Left ventricle myocardium inferior (tissue), 1 donor: Measurements from ENCODE around the gene NSMF. TPM values are rescaled to one million over a fixed set of nuclear protein-coding genes. Genes with fewer than 3 reads are reported as not detected.

ENCODE experiments used
- DNase-seq: peaks from one replicate; pipeline ENCODE4 v3.0.0-alpha.2; 2020
- H3K27ac ChIP-seq: fragments of 200-600 bp; replicated peaks from 2 replicates; pipeline ENCODE4 v1.8.0; 2021
- H3K27me3 ChIP-seq: fragments of 200-600 bp; 2 replicates; pipeline ENCODE4 v1.8.0; 2021; ENCODE audit warnings: low read depth
- H3K36me3 ChIP-seq: fragments of 200-600 bp; 2 replicates; pipeline ENCODE4 v1.8.0; 2021
- H3K4me1 ChIP-seq: fragments of 200-600 bp; 2 replicates; pipeline ENCODE4 v1.8.0; 2021
- H3K4me3 ChIP-seq: fragments of 200-600 bp; 2 replicates; pipeline ENCODE4 v1.8.0; 2021; ENCODE audit warnings: mild to moderate bottlenecking, moderate library complexity
- H3K9me3 ChIP-seq: fragments of 200-600 bp; replicated peaks from 2 replicates; pipeline ENCODE4 v1.8.0; 2021
- intact Hi-C: fragments of 100-400 bp; cut with micrococcal nuclease; formaldehyde crosslinking; loops from one replicate; pipeline ENCODE4 v1.11.0; 2022
- total RNA-seq: library from RNA; stranded (reverse); fragmentation: NEBNext Ultra II Directional; extraction: Animal tissue kit (Norgen Biotek cat#: 25700); gene quantifications from one replicate; pipeline ENCODE4 v1.2.1, GENCODE V29; 2021
- TF ChIP-seq, protein P1 (sequence below): fragments of 200-600 bp; IDR thresholded peaks from 2 replicates; pipeline ENCODE4 v1.8.0; 2021; ENCODE audit warnings: antibody characterized with exemption, mild to moderate bottlenecking, borderline replicate concordance
- donor health status: DM: no; HTN: yes; CAD: no; lungs with severe emphysema.

Gene NSMF
- total RNA-seq, 1 donor from 2014 or later, result 9.8 TPM

DNA sequence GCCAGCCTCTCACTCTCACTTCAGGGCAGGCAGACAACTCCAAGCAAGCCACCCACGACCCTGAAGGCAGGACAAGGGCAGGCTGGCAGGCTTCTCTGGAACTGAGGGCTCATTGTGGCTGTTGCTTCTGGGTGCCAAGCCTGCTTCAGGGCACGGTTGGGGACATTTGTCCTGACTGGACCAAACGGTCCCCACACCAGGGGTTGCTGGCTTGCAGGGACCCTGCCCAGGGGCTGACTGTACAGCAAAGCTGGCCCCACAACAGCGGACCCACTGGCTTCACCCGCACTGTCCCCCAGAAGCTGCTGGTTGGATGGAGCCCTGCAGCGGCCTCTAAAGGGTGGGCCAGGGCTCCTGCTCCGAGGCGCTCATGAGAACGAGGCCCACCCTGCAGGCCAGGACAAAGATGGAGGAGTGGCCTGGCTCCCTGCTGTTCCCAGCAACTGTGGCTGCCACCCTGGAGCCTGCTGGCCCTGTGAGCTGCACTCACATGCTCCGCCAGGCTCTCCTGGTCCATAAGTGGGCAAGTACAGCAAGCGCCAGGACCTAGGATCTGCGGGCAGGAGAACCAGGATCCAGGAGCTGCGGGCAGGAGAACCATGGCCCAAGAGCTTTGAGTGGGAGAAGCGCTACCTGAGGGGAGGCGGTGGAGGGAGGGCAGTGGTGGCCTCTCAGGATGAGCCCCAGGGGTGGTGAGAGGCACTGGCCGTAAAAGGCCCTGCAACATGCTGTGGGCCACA, 34.4 kb upstream of the NSMF start:
- H3K36me3 ChIP-seq, result peaks cover 27% of the 10 kb centered on the region
- TF ChIP-seq, protein P1, sequence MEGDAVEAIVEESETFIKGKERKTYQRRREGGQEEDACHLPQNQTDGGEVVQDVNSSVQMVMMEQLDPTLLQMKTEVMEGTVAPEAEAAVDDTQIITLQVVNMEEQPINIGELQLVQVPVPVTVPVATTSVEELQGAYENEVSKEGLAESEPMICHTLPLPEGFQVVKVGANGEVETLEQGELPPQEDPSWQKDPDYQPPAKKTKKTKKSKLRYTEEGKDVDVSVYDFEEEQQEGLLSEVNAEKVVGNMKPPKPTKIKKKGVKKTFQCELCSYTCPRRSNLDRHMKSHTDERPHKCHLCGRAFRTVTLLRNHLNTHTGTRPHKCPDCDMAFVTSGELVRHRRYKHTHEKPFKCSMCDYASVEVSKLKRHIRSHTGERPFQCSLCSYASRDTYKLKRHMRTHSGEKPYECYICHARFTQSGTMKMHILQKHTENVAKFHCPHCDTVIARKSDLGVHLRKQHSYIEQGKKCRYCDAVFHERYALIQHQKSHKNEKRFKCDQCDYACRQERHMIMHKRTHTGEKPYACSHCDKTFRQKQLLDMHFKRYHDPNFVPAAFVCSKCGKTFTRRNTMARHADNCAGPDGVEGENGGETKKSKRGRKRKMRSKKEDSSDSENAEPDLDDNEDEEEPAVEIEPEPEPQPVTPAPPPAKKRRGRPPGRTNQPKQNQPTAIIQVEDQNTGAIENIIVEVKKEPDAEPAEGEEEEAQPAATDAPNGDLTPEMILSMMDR, result no peak
- intact Hi-C loops, result no loop called here
- H3K4me1 ChIP-seq, result peaks cover 16% of the 10 kb centered on the region
- no peak overlapping the region for H3K4me3 ChIP-seq
- H3K27me3 ChIP-seq, result no peaks in the 10 kb centered on the region
- DNase-seq, result no peak
- H3K27ac ChIP-seq, result peak overlapping the region; percentile 19
- H3K9me3 ChIP-seq, result no peaks in the 10 kb centered on the region

DNA sequence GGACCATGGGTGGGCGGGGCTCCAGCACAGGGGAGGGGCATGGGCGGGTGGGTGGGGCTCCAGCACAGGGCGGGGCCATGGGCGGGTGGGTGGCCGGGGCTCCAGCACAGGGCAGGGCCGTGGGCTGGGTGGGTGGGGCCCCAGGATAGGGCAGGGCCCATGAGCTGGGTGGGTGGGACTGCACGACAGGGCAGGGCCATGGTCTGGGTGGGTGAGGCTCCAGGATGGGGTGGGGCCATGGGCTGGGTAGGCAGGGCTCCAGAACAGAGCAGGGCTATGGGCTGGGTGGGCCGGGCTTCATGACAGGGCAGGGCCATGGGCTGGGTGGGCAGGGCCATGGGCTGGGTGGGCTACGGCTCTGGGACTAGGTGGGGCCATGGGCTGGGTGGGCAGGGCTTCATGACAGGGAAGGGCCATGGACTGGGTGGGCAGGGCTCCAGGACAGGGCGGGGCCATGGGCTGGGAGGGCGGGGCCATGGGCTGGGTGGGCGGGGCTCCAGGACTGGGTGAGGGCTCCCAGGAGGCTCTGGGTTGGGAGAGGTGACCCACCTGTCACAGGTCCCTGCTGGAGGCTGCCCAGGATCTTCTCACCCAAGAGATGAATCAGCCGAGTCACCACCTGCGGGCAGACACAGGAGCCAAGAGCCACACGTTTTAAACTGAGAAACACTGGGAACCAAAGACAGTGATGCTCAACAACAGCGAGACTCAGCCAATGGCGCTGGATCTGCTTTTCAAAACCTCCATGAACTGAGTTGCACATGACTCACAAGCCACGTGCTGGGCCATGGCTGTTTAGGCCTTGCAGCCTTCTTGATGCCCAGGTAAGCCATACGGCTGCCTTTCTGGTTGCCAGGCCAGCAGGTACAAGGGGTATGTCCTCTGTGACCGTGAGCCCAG, 33.6 kb upstream of the NSMF start:
- no peak for DNase-seq
- Histone ChIP-seq H3K27ac (peak overlapping the region; percentile 19), H3K27me3 (no peaks in the 10 kb centered on the region), H3K4me3 (no peak overlapping the region), H3K9me3 (no peaks in the 10 kb centered on the region), H3K36me3 (peaks cover 22% of the 10 kb centered on the region), H3K4me1 (peaks cover 16% of the 10 kb centered on the region)
- intact Hi-C loops, result no loop called here
- TF ChIP-seq, protein P1, result no peak

DNA sequence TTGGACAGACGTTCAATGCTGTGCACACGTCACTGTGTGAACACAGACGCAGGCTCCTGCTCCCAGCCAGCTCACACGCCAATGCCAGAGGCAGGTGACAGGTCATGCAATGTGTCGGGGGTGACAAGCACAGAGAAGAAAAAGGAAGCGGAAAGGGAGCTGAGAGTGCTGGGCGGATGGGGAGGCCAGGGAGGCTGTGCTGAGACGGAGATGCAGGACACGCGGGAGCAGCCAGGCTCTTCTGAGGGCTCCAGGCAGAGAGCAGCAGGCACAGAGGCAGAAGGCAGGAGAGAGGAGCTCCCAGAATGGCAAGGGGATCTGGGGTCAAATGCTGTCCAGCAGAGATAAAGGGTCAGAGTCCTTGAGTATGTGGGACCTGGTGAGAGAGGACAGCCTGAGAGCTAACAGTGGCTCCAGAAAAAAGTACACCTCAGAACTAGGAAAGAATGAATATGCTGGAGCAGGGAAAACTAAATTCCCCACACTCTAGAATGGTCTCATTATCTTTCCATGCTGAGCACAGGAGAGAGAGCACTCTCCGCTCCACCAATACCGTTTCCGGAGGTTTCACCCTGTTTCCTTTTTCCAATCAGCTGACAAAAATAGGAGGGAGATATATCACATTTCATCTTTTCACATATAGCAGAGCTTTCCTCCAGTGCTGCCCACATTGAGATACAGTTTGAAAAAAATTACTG, 32.8 kb upstream of the NSMF start:
- peaks cover 16% of the 10 kb centered on the region for H3K4me1 ChIP-seq
- intact Hi-C loops, result no loop called here
- no peaks in the 10 kb centered on the region for H3K9me3 ChIP-seq
- H3K36me3 ChIP-seq, result peaks cover 20% of the 10 kb centered on the region
- no peak overlapping the region for H3K27ac ChIP-seq
- DNase-seq, result no peak
- H3K4me3 ChIP-seq, result no peak overlapping the region
- H3K27me3 ChIP-seq, result no peaks in the 10 kb centered on the region
- TF ChIP-seq, protein P1, result no peak

DNA sequence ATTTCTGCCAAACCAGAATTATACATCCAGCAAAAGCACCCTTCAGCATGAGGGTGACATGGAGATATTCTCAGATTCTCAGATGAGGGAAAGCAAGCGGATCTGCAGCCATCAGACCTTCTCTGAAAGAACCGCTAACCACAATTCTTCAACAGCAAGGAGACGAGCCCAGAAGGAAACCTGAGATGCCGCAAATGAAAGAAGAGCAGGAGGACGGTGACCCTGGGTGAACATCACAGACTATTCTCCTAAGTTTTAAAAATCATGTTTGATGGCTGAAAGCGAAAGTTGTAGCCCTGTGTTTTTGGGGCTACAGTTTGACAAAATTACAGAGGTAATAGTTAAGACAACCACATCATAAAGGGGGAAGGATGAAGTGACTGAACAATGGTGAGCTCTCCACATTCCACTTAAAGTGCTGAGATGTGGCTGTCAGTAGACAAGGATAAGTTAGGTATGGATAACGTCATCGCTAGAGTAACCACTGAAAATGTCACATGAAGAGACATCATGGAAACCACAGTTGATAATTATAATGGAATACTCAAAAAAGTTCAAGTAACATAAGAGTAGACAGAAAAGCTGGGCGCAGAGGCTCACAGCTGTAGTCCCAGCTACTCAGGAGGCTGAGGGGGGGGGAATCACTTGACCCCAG, 31.5 kb upstream of the NSMF start:
- no peak for DNase-seq
- Histone ChIP-seq H3K27ac (no peak overlapping the region), H3K4me1 (peaks cover 16% of the 10 kb centered on the region), H3K27me3 (no peaks in the 10 kb centered on the region), H3K9me3 (no peaks in the 10 kb centered on the region), H3K4me3 (no peak overlapping the region), H3K36me3 (peaks cover 15% of the 10 kb centered on the region)
- intact Hi-C loops, result no loop called here
- TF ChIP-seq, protein P1, result no peak

DNA sequence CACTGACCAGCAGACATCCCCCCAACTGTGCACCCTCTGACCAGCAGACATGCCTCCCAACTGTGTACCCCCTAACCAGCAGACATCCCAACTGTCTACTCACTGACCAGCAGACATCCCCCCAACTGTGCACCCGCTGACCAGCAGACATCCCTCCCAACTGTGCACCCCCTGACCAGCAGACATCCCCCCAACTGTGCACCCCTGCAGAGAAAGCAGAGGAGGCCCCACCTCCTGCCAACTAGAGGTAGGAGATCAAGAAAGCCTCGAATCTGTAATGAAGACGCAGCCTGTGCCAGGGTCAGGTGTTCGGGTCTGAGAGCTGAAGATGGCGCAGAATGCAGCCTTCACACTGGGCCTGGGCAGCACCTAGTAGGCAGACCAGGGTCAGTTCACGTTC, 29.8 kb upstream of the NSMF start:
- no peak overlapping the region for H3K4me3 ChIP-seq
- peaks cover 15% of the 10 kb centered on the region for H3K36me3 ChIP-seq
- H3K27me3 ChIP-seq, result no peaks in the 10 kb centered on the region
- intact Hi-C loops, result no loop called here
- H3K9me3 ChIP-seq, result no peaks in the 10 kb centered on the region
- no peak for DNase-seq
- TF ChIP-seq, protein P1, result no peak
- H3K27ac ChIP-seq, result no peak overlapping the region
- peaks cover 10% of the 10 kb centered on the region for H3K4me1 ChIP-seq
